Activated CD8-positive, alpha-beta memory T cell treated with anti-CD3 and anti-CD28 coated beads, Interleukin-2, amount 50 U/mL, for 24 hours (primary cell): Measurements from ENCODE around the gene MINDY4.

ENCODE experiments used
- DNase-seq: peaks from one replicate; pipeline ENCODE4 v3.0.0-alpha.2; 2020; ENCODE audit errors: extremely low read depth

Gene MINDY4

GRCh38 chr7:30915005-30915601 is 143.9 kb downstream of the MINDY4 start:
- no peak for DNase-seq

GRCh38 chr7:30915751-30916150 is 144.5 kb downstream of the MINDY4 start:
- DNase-seq, result no peak

- DNase-seq, result no peak
These were observed 145.0 kb downstream of the MINDY4 start for GRCh38 chr7:30916255-30916654.

- DNase-seq, result no peak
These were observed 145.6 kb downstream of the MINDY4 start for GRCh38 chr7:30916767-30917166.

- DNase-seq, result no peak
These were observed 146.1 kb downstream of the MINDY4 start for GRCh38 chr7:30917216-30917893.

GRCh38 chr7:30918676-30919075 is 147.5 kb downstream of the MINDY4 start:
- DNase-seq, result no peak

GRCh38 chr7:30920021-30920583 is 148.9 kb downstream of the MINDY4 start:
- no peak for DNase-seq

GRCh38 chr7:30920584-30921539 is 149.6 kb downstream of the MINDY4 start:
- DNase-seq, result no peak

GRCh38 chr7:30921540-30922401 is 150.6 kb downstream of the MINDY4 start:
- DNase-seq, result no peak

GRCh38 chr7:30922596-30922995 is 151.4 kb downstream of the MINDY4 start:
- DNase-seq, result no peak

GRCh38 chr7:30923009-30923773 is 152.0 kb downstream of the MINDY4 start:
- DNase-seq, result no peak

- no peak for DNase-seq
These were observed 152.7 kb downstream of the MINDY4 start for GRCh38 chr7:30923774-30924413.

GRCh38 chr7:30924624-30925023 is 153.4 kb downstream of the MINDY4 start:
- no peak for DNase-seq

- no peak for DNase-seq
These were observed 153.9 kb downstream of the MINDY4 start for GRCh38 chr7:30925117-30925516.

- DNase-seq, result no peak
These were observed 154.7 kb downstream of the MINDY4 start for GRCh38 chr7:30925913-30926312.

- no peak for DNase-seq
These were observed 155.1 kb downstream of the MINDY4 start for GRCh38 chr7:30926313-30926712.

- DNase-seq, result no peak
These were observed 155.8 kb downstream of the MINDY4 start for GRCh38 chr7:30927040-30927439.

- DNase-seq, result no peak
These were observed 156.3 kb downstream of the MINDY4 start for GRCh38 chr7:30927559-30927958.

GRCh38 chr7:30928254-30928872 is 157.1 kb downstream of the MINDY4 start:
- DNase-seq, result no peak

- no peak for DNase-seq
These were observed 158.5 kb downstream of the MINDY4 start for GRCh38 chr7:30929686-30930085.
